HuH-7.5 (cell line): ENCODE measurements around the gene RBM5.
A peak's percentile ranks its signal among the peaks of the same experiment; 100 is the strongest.

Experiments used
- DNase-seq: peaks from one replicate; pipeline ENCODE4 v3.0.0; 2011; ENCODE audit warnings: low spot score

The RBM5 gene

DNA sequence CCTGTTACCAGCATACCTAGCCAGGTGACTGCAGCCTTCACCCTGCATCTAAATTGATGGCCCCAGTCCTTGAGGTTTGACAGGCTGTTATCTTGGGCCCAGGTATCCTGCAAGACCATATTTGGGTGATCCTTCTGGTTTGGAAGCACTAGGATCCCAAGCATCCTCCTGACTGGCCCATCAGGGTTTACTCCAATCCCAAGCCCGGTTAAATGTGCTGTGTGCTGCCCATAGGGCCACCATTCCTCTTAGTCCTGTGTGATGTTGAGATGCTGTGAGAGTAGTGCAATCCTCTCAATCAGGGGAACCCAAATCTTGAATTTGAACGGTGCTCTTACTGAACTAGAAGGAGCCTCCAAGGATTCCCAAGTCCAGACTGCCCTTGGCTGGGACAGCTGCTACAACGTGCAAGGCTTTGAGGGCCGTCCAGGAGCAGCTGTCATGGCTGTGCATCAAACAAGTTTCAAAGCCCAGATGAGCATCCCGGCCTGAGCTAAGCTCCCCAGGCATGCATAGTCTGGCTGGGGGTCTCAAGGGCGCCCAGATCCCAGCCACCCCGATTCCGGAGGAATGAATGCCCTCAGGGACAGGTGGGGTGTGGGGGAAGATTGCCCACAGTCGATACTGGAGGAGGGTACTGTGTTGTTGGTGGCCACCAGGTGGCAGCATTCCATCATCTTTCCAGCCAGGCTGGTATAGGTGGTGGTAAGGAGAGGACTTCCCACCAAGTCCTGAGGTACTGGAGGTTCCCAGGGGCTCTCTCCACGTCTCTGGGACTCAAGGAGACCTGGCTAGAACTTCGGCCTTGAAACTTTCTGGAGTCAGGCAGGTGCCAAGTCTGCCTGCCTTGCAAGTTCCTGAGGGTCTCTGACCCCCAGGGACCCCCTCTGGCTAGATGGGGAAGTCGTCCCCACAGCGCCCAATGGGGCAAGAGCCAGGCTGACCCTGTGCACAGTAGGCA lies 32.6 kb downstream of the RBM5 start:
- DNase-seq = peak; percentile 96

DNA sequence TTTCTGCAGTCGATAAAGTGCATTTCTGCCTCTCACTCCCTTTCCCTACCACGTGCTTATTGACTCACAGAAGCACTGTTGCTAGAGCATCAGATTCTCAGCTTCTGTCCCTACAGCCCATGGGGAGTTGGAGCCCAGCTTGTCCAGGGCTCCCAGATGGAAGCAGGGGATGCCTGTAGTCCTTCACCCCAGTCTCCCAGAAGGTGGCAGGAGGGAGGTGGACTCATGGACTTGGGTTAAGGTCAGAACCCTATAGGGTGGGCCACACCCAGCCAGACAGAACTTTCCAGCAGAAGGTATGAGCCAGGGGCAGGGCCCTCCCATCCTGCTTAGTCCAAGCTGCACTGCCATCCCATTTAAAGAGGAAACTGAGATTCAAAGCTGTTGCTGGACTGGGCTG lies 33.4 kb downstream of the RBM5 start:
- no peak for DNase-seq

DNA sequence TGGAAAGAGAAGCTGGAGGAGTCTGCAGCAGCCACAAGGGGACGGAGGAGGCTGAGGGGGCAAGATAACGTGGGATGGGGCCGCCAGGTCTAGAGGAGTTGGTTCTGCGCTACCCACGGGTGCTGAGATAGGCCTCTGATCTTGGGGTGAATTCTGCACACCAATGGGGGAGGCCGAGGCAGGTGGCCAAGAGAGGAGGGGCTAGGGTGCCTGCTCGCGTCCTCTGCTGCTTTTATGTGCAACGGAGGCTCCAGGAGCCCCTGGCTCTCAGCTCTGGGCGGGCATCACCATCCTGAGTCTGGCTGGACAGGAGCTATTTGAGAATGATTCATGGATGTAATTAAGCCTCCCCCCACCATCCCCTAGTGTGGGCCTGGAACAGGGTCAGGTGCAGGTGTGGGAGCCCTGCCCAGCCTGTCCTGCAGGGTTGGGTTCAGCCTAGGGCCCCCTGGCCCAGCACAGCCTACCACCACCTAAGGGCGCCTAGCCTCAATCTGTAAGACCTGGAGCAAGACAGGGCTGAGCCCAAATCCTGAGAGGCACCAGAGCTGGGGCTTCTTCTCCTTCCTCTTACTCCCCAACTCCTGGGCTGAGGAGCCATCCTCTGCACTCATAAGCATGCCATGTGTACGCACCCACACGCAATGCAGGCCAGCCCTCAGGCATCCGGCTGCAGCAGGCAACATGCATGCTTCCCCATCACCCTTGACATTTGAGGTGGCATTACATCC lies 34.1 kb downstream of the RBM5 start:
- DNase-seq = no peak

DNA sequence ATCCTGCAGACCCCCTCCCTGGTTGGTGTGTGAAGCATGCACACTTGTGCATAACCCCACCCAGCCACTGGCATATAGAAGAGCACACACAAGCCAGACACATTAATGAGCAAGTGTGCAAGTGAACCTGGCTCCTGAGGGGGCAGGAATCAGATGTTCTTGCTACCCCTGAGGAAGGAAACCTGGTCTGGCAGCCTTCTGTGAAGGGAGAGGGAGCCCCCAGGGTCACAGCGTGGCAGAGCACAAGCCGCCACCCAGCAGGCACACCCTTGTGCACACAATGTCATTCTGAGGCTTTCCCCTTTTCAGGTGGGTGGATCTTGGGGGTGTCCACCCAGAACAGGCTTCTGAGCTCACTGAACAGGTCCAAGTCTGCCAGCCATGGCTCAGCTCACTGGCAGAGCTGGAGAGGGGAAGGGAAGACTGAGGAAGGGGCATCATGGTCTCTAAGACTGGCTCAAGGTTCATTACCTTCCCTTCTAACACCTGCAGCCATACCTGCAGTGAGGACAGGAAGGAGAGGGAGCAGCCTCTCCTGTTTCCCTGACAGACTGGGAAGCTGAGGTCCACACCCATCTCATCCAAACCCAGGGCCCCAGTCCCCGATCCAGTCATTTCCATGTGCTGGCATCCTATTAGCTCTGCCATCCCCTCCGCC lies 34.8 kb downstream of the RBM5 start:
- DNase-seq = no peak

DNA sequence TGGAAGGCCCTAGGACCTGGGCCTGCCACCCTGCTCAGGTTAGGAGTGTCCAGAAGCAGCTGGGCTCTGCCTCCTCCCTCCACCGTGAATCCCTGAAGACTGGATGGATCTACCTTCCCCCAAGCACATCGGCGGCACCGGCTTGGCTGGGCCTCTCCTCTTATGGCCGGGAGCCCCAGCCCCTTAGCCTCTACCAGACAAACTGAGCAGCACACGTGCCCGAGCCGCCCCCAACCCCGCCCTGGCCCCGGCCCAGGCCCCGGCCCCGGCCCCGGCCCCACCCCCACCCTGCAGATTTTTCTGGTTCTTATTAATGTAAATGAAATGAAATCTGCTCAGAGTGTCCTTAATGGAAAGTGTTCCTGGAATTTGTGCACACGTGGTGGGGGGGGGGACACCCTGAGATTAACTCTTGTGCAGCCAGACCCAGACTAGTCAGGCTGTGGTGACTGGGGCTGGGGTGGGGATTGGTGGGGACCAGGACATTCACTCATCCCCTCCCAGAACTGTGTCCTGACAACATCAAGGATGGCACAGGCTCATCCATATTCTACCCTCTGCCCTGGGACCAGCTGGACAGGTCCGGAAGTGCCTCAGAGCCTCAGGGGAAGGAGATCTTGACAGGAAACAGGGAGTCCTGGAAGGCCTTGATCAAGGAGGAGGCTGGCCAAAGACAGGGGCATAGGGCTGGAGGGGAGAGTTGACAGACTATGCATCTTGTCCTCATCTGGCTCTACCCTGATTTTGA lies 35.5 kb downstream of the RBM5 start:
- no peak for DNase-seq

DNA sequence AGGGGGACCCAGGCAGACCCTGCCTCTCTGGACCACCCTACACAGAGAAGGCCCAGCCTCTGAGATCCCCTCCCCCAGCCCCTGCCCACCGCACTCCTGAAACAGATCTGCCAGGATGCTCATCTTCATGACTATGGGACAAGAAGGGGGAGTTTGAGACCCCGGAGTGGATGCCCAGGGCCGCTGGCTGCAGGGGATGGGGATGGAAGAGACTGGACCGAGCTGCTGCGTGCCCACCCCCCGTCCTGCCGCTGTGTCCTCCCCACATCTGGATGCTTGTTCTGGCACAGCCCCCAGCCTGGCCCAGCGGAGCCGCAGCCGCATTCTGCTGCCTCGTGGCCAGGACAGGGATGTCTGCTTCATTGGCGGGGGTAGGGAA lies 36.1 kb downstream of the RBM5 start:
- DNase-seq = no peak

DNA sequence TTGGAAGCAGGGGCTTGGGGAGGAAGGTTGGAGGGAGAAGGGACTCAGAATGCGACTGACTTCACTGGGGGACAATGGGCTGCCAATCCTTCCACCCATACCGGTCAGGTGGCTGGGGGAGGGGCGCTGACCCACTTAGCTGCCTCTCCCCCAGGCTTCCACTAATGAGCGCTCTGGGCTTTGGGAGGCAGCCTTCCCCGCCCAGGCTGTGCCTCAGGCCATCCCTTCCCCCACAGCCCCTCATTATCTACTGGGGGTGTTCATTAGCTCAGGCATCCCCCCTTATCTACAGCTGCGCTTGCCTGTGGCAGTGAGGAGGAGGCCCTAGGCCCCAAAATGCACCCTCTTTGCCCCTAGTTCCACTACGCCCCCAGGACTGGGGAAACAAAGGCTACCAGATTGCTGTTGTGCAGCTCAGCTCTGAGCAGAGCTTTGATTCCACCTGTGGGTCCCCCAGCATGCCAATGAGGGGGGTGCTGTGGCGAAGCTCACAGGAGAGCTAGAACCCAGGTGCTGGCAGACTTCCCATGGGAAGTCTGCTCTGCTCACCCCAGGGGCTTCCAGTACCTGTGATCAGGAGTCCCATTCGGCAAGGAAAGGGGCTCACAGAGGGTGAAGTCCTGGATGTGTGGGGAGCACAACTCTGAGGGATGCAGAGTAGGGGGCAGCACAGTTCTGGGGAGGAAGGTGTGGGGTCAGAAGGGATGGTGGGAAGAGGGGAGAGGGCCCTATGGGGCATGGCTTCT lies 37.0 kb downstream of the RBM5 start:
- DNase-seq = no peak

DNA sequence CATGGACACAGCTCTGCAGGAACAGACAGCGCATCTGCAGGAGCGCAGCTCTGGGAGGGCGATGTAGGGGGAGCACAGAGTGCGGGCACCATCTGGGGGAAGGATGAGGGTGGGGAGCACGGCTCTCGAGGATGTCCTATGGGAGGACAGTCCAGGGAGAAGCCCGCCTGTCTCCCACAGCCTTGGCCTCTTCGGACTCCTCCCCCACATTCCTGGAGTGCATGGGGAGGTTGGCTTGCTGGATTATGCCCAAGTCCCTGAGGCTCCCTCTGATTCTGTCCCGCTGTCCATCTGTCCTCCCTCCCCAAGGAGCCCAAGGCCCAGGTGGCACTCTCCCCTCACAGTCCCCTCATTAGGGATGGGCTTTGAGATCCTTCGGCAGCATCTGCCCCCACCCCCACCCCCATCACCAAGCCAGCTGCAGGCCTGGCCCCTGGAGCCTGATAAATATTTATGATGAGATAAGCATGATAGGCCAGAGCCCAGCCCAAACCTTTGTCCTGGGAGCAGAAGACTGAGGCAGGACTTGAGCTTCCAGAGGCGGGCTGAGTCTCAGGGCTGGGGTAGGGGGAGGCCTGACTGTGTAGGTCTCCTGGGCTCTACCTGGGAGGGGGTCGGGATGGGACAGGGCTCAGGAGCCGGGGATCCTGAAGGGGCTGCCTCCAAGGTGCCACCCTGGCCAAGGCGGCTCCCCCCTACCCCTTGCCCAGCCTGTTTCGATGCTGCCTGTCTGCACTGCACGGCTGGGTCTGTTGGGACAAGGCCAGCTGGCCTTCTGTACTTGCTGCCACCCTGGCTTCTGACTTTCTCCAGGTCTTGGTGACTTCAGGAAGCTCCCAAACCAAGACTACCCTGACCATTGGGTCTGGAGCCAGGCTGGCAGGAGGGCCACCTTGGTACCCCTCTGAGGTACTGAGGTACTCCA lies 37.8 kb downstream of the RBM5 start:
- DNase-seq = peak; percentile 68

DNA sequence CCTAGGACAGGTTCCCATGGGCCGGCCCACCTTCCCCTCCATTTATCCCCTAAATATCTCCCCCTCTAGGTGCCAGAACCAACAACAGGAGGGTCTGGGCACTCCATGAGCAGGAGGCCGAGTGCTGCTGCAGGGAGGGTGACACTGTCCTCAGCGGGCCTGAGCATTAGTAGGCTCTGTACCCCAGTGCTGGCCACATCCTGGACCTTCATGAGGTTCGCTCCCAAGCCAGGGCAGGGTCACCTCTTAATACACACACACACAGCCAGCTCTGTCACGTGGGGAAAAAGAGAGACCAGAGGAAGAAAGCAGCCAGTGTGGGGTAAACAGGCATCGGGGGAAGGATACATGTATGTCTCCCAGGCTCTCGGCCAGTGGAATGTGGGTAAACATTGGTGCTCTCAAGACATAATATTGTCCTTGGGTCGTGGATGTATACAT lies 38.6 kb downstream of the RBM5 start:
- DNase-seq = no peak

DNA sequence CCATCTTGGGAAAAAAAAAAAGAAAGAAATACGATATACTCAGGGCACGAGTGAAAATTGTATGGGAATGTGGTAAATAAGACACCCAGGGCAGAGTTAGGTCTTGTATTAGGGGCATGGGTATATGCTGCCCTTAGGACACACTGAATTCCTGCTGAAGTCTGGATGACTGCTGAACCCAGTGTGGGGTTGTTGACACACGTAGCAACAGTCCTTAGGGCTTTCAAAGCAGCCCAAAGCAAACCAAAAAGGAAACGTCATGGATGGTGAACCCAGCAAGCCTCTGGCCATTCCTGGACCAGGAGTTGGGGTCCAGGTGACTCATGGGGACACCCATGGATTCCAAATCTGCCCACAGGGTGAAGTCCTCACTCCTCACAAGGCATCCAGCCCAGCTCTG lies 39.3 kb downstream of the RBM5 start:
- no peak for DNase-seq

DNA sequence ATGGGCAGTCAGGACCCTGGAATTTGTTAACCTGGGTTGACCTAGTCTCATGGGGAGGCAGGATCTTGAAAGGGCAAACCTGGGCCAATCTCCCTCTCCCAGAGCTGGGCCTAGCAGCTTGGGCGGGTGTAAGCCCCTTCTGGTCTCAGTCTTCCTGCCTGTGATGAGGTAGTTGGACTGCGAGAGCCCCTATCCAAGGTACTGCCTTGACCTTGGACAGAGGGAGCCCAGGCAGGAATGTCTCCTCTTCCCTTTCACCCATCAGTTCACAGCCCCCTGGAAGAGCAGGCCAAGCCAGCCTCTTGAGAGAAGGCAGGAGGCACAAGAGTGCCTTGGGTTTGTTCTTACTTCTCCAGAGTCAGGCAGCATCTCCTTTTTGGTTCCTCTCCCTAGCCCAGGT lies 41.7 kb downstream of the RBM5 start:
- no peak for DNase-seq

DNA sequence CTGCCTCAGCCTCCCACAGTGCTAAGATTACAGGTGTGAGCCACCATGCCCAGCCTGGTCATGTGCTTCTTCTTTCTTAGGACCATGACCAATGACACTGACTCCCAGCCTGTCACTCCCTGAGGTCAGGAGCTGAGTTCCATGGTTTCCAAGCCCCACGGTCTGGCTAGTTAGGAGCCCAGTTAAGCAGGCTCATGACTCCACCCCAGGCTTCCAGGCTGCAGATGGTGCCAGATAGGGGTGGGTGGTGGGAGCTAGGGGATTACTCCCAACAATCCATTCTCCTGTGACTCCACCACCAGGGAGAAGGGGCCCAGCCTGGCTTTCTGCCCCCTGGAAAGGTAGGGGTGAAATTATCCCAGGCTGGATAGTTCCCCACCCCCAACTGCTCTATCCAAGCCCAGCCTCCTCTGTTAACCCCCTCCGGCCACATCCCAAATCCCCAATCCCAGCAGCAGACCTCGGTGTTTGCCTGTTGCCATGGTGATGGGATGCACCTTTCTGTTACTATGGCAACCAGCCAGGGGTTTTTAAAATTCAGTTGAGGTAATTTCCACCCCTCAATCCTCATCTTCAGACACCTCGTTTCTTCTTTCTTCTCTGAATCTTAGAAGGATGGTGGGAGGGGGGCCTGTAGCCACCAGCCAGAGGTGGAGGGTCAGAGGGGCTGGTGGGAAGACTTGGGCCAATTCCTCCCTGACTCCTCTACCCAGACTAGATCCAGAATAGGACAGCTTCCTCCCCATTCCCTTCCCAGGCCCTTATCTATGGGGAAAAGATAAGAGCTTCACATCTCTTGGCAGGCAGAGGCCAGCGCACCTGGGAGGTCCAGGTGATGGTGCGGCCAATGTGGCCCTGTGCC lies 43.9 kb downstream of the RBM5 start:
- no peak for DNase-seq

DNA sequence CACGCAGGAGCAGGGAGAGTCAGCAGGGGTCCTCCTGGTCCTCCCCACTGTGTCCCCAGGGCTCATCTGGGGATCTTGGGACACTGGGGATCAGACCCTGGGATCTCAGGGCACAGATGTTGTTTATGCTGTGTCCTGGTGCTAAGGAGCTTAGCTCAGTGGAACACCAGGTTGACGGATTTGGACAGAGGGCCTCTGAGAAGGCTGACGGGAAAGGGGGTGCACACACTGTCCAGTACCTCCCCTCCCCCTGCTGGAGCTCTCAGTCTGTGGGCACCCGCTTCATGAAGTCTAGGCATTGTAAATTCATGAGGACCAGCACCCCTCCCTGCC lies 44.5 kb downstream of the RBM5 start:
- no peak for DNase-seq

DNA sequence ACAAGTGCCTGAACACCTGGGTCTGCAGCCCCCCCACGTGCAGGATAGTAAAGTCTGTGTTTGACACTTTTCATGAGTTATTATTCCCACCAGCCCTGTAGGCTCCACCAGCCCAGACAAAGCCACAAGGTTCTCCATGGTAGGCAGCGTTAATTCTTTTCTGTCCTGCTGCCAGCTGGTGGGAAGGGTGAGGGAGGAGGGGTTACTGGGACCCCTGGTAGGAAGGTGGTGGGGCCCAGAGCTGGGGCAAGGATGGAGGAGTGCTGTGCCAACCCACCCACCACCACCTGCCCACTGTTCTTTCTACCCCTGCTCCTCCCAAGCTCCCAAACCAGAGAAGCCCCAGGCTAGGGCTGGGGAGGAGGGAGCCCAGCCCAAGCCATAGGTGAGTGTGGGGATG lies 45.6 kb downstream of the RBM5 start:
- no peak for DNase-seq

DNA sequence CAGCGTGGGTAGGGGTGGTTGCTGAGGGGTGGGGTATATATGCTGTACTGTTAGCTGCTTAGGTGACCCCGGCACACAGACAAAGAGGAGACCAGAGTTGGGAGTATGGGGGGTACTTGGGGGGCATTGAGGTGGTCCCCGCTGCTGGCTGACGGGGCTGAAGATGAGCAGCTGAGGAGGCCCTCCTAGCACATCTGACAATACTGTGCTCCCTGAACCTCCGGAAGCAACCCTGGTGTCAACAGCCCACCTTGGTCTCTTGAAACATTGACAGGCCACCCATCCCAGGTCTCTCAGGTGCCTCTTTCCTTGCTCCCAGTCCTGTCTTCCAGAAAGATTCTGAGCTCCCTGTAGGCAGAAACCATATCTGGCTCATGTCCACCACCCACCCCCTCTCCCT lies 47.2 kb downstream of the RBM5 start:
- no peak for DNase-seq

DNA sequence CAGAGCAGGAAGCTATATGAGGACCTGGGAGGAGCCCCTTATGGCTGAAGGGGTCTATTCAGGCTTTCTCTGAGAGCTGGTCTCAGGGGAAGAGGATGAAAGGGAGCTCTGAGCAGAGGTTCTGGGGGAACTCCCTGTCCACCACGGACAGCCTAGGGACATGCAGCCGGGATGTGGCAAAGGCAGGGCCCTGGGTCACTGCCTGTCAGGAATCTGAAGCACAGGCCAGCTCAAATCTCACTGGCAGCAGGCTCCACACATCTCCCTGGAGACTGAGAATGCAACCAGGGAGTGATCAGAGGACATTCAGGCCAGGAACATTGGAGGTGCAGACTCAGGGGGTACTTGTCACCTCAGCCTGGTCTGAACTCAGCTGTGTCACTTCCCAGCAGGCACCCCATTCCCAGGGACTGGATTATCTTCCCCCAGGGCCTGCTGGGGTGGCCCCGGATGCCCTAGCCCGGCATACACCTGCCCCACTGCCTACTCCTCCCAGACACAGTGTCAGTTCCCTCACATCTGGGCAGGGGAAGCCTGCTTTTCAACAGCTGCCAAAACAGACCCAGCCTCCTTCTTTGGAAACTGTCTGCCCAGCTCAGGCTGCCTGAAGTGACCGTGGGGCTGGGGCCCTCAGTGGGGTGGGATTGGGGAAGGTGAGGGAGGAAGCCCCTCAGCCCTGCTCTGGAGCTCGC lies 48.1 kb downstream of the RBM5 start:
- DNase-seq = no peak

DNA sequence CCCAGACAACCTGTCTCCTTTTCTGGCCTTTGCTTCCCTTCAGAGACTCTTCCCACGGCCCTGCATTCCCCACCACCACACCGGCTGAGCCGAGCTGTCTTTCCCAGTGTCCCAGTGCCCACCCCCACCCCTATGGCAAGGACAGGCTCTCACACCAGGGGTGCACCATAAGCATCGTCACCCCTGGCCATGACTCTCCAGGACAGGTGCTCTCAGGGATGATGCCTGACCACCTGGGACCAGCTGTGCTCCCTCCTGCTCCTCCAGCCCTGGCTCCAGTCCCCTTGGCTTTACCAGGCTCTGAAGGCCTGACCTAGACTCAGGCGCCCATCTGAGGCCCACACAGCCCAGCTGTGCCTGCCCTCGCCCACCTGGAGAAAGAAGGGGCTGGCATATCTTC lies 48.8 kb downstream of the RBM5 start:
- no peak for DNase-seq

DNA sequence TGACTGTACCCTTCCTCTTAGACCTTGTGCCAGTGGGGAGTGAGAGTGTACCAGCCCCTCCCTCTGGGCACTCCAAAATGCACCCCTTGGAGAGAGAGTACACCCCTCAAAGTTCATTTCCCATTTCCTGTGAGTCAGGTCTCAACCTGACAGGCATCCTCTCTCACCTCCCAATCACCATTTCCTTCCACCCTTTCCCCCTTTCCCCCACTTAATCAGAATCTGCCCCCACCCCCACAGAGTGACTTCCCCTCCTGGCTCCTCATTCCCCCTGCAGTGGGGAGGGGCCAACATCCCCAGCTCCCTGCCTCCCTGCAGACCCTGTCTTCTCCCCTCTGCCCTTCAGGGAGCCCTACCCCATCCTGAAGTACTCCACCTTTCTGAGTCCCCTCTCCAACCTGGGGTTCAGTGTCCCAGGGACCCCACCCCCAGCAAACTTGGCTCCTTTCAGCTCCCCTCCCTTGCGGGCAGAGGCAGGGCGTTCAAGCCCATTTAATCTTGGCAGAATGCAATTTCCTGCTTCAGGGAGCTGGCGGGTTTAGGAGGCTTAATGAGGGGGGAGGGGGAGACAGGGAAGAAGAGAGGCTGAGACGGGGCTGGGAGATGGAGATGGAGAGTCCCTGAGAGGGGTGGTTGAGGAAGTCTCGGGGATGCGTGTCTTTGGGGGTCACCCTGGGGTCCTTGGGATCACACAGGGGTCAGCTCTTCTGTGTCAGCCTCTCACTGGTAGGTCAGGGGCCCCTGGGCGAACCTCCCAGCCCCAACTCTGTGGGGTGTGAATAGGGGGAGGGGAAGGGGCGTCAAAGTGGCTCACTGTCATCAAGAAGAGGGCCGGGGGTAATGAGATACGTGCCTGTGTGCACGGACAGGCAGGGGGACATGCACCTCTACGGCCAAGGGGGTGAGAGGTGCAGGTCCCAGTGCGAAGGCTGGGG lies 49.8 kb downstream of the RBM5 start:
- no peak for DNase-seq
